Activated effector memory CD4-positive, alpha-beta T cell treated with Interleukin-2 at 50 U/mL for 16 hours (primary cell): Measurements from ENCODE around the gene EPHB3.
"Not testable (repeated sequence)": the region's sequence is repeated elsewhere in the genome, so short reads cannot be mapped to it uniquely, and the experiment has no call there.

Experiments
- DNase-seq: peaks from one replicate; pipeline ENCODE4 v3.0.0-alpha.2; 2020

The EPHB3 gene

GRCh38 chr3:184601576-184602371 is 40.2 kb downstream of the EPHB3 start:
- DNase-seq, result no peak

GRCh38 chr3:184602372-184603150 is 41.0 kb downstream of the EPHB3 start:
- DNase-seq, result no peak

- DNase-seq, result no peak
Measured at GRCh38 chr3:184603151-184604030, 41.8 kb downstream of the EPHB3 start.

DNA sequence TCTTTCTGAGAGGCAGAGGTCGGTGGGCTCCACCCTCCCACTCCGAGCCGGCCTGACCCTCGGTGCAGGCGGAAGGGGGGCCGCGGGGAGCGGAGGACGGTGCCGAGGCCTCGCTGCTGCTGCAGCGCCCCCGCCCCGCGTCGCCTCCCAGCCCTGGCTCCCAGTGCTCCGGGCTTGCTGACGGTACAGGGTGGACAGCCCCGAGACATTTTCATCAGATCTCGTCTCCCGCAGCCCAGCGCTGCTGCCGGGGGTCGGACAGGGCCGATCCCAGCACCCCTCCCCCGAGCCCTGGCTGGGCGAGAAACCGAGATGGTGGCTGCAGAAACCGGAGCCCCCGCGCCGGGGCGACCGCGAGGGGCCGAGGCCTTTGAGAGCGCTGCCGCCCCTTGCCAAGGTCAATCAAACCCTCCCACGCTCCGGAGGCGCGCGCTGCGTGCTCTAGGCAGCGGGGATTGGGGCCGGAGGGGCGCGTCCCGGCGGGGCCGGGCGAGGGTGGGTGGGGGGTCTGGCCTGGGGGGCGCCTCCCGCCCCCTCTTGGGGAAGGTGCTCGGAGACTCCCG is 42.5 kb downstream of the EPHB3 start:
- DNase-seq, result no peak

DNA sequence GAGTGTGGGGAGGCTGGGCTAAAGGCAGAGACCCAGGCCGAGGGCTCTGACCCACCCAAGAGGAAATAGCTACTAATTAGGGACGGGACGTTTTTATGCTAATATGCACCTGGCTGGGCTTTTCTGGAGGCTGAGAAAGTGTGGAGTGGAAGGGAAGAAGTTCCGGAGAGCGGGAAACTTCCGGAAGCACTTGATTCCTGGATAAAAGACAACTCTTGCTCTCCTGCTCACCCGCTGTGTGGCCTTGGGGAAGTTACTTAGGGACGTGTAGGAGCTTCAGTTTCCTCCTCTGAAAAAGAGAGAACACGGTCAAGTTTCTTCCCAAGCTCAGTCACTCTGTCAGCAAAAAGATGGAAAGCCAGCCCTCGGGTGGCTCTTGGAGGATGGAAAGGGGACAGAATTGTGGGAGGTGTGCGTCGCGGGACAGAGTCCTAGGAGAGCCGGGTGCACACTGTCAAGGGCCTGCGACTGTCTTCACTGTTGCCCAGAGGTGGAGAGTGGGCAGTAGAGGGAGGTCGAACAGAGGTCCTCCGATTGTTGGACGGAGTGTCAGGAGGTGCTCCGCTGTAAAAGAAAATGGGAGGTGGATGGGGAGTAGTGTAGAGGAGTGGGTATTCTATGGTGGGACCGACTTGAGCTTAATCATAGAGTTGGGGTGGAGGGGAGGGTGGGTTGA is 43.2 kb downstream of the EPHB3 start:
- DNase-seq, result no peak

GRCh38 chr3:184608209-184608608 is 46.6 kb downstream of the EPHB3 start:
- DNase-seq, result no peak

- no peak for DNase-seq
Measured at GRCh38 chr3:184609476-184610244, 48.1 kb downstream of the EPHB3 start.

DNA sequence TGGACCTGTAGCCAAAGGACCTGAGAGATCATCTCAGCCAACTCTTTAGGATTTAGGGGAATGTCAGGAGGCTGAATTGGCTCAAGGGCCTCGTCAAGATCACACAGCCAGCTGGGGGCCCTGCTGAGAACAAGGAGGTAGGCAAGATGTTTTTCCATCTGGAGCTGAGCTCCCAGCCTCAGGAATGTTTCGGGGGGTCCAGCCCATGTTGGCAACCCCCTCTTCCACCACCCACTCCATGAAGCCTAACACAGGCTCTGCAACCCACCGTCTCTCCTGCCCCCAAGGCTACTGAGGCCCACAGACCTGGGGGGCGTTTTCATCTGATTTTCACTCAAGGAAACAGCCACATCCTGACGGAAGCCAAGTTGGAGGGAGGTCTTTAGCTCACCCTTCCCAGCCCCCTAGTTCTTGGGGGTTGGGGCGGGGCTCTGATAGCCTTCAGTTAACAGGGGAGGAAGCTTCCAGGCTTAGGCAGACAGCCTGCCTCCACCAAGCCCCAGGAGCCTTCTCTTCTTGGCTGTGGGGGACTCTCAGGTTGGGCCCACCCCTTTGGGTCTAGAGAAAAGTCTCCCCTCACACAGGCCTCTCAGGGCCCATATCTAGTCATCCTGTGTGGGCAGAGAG is 48.8 kb downstream of the EPHB3 start:
- DNase-seq, result no peak

DNA sequence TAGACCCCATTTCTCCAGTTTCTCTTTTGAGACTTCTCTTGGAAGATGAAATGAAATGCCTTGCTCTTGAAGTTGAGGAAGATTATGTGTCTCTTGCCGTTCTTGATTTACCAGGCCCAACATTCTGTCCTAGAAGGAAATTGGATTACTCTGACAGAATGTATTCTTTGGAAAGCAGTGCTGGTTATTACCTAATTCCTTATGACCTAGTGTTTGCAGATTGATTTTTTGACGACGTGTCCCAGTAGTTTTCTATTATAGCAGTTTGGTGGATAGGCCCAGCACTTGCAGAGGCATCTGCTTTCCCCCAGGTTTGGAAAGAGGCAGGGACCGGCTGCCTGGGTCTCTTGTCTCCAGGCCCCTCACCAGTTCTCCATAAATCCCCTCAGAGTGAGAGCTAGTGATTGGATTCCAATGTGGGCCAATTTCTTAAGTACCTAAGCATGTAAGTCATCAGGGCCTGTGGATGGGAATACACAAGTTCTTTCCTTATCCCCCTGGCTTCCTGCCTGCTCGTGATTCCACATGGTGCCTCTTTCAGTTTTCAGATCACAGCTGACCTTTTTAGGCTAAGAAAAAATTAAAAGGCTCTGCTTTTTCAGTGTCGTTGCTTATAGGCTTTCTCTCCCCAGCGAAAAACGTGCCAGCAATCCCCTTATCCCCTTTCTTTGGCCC is 50.2 kb downstream of the EPHB3 start:
- DNase-seq, result no peak

DNA sequence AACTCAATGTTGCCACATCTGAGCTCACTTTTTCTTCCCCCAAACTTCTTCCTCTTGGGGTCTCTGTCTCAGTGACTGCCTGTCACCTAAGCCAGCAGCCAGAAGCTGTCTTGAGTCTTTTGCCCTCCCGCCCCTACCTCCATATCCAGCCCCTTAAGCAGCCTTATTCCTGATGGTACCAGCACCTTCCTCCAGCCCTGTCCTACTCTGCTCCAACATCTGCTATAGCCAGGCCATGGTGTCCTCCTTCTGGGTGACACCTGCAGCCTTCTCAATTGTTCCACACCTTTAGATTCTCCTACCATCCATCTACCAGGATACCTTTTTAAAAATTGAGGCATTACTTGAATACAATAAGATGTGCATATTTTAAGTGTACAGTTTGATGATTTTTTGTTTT is 53.8 kb downstream of the EPHB3 start:
- no peak for DNase-seq

DNA sequence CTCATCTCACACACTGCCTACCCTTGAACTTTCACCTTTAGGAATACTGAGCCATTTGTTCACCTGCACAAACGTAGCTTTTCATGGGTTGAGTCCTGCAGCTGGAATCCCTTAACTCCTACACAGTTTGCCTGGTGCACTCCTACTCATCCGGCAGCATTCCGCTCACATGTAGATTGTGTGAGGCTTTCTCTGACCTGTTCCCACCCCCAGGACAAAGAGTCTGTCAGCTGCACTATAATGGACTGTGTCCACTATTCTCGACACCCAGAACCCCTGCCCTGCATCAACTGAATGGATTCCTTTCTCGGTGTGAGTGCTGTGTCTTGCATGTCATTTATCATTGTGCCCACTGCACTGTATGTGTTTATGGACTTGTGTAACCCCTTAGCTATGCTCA is 54.9 kb downstream of the EPHB3 start:
- DNase-seq, result no peak

DNA sequence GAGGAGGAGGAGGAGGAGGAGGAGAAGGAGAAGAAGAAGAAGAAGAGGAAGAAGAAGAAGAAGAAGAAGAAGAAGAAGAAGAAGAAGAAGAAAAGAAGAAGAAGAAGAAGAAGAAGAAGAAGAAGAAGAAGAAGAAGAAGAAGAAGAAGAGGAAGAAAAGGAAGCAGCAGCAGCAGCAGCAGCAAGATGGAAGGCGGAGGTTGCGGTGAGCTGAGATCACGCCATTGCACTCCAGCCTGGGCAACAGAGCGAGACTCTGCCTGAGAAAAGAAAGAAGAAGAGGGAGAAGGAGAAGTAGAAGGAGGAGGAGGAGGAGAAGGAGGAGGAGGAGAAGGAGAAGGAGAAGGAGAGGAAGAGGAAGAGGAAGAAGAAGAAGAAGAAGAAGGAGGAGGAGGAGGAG is 55.7 kb downstream of the EPHB3 start:
- DNase-seq, result not testable (repeated sequence)

DNA sequence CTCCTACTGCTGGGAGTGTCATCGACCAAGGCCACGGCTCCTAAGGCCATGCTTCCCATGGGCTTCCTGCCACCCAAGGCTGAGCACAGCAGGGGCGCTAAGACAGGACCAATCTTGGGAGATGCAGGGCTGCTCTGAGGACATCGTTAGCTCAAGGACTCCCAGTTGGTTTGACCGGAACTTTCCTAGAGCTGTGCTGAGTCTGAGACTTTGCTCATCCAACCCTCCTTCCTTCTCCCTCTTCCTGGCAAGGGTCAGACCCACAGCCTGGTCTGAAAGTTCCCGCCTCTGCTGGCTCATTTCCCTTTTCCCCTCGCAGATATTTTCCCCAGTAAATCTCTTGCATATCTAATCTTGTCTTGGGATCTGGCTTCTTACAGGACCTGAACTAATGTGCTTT is 57.2 kb downstream of the EPHB3 start:
- no peak for DNase-seq

DNA sequence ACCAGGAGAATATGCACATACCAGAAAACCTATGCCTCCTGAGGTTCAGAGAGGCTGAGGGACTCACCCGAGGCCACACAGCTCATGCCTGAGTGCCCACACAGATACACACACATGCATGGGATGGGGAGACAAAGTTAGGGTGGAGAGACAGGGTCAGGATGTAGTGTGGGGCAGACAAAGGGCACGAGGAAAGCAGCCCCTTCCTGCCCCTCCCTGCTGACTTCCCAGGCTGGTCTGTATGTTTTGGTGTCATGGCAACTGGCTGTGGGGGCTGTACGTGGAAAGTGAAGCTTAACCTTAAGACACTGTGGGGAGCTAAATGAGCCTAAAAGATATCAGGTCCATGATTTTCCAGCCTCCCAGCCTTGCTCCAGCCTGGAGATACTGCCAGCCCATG is 57.8 kb downstream of the EPHB3 start:
- no peak for DNase-seq

- DNase-seq, result no peak
Measured at GRCh38 chr3:184619787-184620430, 58.3 kb downstream of the EPHB3 start.

- no peak for DNase-seq
Measured at GRCh38 chr3:184620475-184621119, 59.0 kb downstream of the EPHB3 start.

DNA sequence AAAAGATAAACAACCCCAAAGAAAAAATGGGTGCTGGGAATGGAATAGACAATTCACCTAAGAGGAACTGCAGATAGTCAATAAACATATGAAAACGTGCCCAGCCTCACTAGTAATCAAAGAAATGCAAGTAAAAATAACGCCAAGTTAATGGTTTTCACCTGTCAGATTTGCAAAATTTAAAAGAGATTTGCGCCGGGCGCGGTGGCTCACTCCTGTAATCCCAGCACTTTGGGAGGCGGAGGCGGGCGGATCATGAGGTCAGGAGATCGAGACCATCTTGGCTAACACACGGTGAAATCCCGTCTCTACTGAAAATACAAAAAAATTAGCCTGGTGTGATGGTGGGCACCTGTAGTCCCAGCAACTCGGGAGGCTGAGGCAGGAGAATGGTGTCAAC is 60.6 kb downstream of the EPHB3 start:
- not testable (repeated sequence) for DNase-seq

- DNase-seq, result no peak
Measured at GRCh38 chr3:184626923-184627322, 65.3 kb downstream of the EPHB3 start.

GRCh38 chr3:184629555-184630160 is 68.1 kb downstream of the EPHB3 start:
- DNase-seq, result no peak
